Measurements from ENCODE around the gene PER2.
"Not testable (repeated sequence)": the region's sequence is repeated elsewhere in the genome, so short reads cannot be mapped to it uniquely, and the experiment has no call there.

Gene PER2

GRCh38 chr2:238331916-238332315, 43.5 kb upstream of the PER2 start:
- TF ChIP-seq CTCF (IDR thresholded peaks at IDR 0.05; ENCODE audit: insufficient read depth, low read length, missing control alignments), result no peak
- H3K4me3 ChIP-seq (ENCODE audit: low read depth, low read length), result no peak overlapping the region
- POLR2A ChIA-PET, result interaction anchor here (0.6 kb wide), 1 partner anchor 10 kb away, joined by 3 read pairs; no protein-coding TSS in a partner anchor
- no peak for DNase-seq (ENCODE audit: low read depth, low spot score)
- CTCF ChIA-PET, result no interaction called here

GRCh38 chr2:238330391-238330790, 42.0 kb upstream of the PER2 start:
- CTCF ChIA-PET, result interaction anchor here (1.9 kb wide), 1 partner anchor 27 kb away, joined by 5 read pairs; no protein-coding TSS in a partner anchor
- POLR2A ChIA-PET, result no interaction called here
- TF ChIP-seq CTCF (IDR thresholded peaks at IDR 0.05; ENCODE audit: insufficient read depth, low read length, missing control alignments), result no peak
- H3K4me3 ChIP-seq (ENCODE audit: low read depth, low read length), result no peak overlapping the region
- DNase-seq (ENCODE audit: low read depth, low spot score), result no peak

- CTCF ChIA-PET, result no interaction called here
- POLR2A ChIA-PET, result no interaction called here
- DNase-seq (ENCODE audit: low read depth, low spot score), result no peak
- TF ChIP-seq CTCF (IDR thresholded peaks at IDR 0.05; ENCODE audit: insufficient read depth, low read length, missing control alignments), result no peak
- no peak overlapping the region for H3K4me3 ChIP-seq (ENCODE audit: low read depth, low read length)
Measured at GRCh38 chr2:238327751-238328150, 39.3 kb upstream of the PER2 start.

GRCh38 chr2:238326801-238327365, 38.5 kb upstream of the PER2 start:
- H3K4me3 ChIP-seq (ENCODE audit: low read depth, low read length), result no peak overlapping the region
- POLR2A ChIA-PET, result no interaction called here
- DNase-seq (ENCODE audit: low read depth, low spot score), result no peak
- TF ChIP-seq CTCF (IDR thresholded peaks at IDR 0.05; ENCODE audit: insufficient read depth, low read length, missing control alignments), result no peak
- CTCF ChIA-PET, result no interaction called here

- no peak for DNase-seq (ENCODE audit: low read depth, low spot score)
- CTCF ChIA-PET, result interaction anchor here (1.3 kb wide), 1 partner anchor 45 kb away, joined by 3 read pairs; no protein-coding TSS in a partner anchor
- POLR2A ChIA-PET, result no interaction called here
- no peak for TF ChIP-seq CTCF (IDR thresholded peaks at IDR 0.05; ENCODE audit: insufficient read depth, low read length, missing control alignments)
- no peak overlapping the region for H3K4me3 ChIP-seq (ENCODE audit: low read depth, low read length)
Measured at GRCh38 chr2:238325694-238326093, 37.3 kb upstream of the PER2 start.

- POLR2A ChIA-PET; H3K4me3 ChIP-seq (ENCODE audit: low read depth, low read length); DNase-seq (ENCODE audit: low read depth, low spot score): not testable (repeated sequence)
- CTCF ChIA-PET, result interaction anchor here (1.5 kb wide), 1 partner anchor 34 kb away, joined by 3 read pairs; no protein-coding TSS in a partner anchor
Measured at GRCh38 chr2:238324248-238324647, 35.8 kb upstream of the PER2 start.

- no peak for TF ChIP-seq CTCF (IDR thresholded peaks at IDR 0.05; ENCODE audit: insufficient read depth, low read length, missing control alignments)
- ChIA-PET POLR2A (no interaction called here), CTCF (interaction anchor here (1.5 kb wide), 1 partner anchor 20 kb away, joined by 4 read pairs; no protein-coding TSS in a partner anchor)
- no peak for DNase-seq (ENCODE audit: low read depth, low spot score)
- no peak overlapping the region; the same call in none of the 2 replicates for H3K4me3 ChIP-seq (ENCODE audit: low read depth, low read length)
Measured at GRCh38 chr2:238322001-238322411, 33.6 kb upstream of the PER2 start.
